Measurements from ENCODE around the gene HOXA7.
A peak's percentile ranks its signal among the peaks of the same experiment; 100 is the strongest.

Gene HOXA7

GRCh38 chr7:27150568-27151340 lies 5.7 kb downstream of the HOXA7 start:
- H3K4me1 ChIP-seq = peaks cover 11 to 26% (median 20%) of the 10 kb centered on the region in 10 experiments
- H3K4me3 ChIP-seq = peak overlapping the region; percentile 40 to 60 (median 52)
- peaks cover 100% of the 10 kb centered on the region in 11 experiments for H3K27me3 ChIP-seq
- TF ChIP-seq Cebpa-rat (IDR thresholded peaks at IDR 0.05) = no peak
- peaks cover 39 to 52% (median 47%) of the 10 kb centered on the region in 11 experiments for H3K9me3 ChIP-seq (replicated peaks in 1 of 11)
- H3K4me2 ChIP-seq = peak overlapping the region; percentile 79 to 95 (median 85)
- no peak overlapping the region for H3K27ac ChIP-seq
- 0 out of 22 replicates have a peak overlapping the region, but pooled peaks of 2 of the 11 experiments have one; percentile 20 to 21 for H3K9ac ChIP-seq
- H4K20me1 ChIP-seq = peaks cover 0 to 52% (median 39%) of the 10 kb centered on the region in 11 experiments; a peak in 16 of 22 replicates
- peaks cover 0 to 2% (median 0%) of the 10 kb centered on the region in 11 experiments; a peak in 1 of 22 replicates for H3K36me3 ChIP-seq

- Histone ChIP-seq H3K9ac (no peak overlapping the region), H3K36me3 (peaks cover 0 to 7% (median 0%) of the 10 kb centered on the region in 11 experiments; a peak in 3 of 22 replicates), H4K20me1 (peaks cover 0 to 45% (median 33%) of the 10 kb centered on the region in 11 experiments; a peak in 16 of 22 replicates), H3K27me3 (peaks cover 100% of the 10 kb centered on the region in 11 experiments), H3K27ac (no peak overlapping the region), H3K4me1 (peaks cover 11 to 26% (median 20%) of the 10 kb centered on the region in 10 experiments), H3K9me3 (replicated peaks in 1 of 11) (peaks cover 40 to 52% (median 47%) of the 10 kb centered on the region in 11 experiments), H3K4me2 (peak overlapping the region; percentile 79 to 95 (median 85)), H3K4me3 (peak overlapping the region in 9 of 10 experiments; percentile 40 to 60 (median 52); a peak in 16 of 20 replicates)
- no peak for TF ChIP-seq Cebpa-rat (IDR thresholded peaks at IDR 0.05)
Measured at GRCh38 chr7:27149842-27150567, 6.5 kb downstream of the HOXA7 start.

- Histone ChIP-seq H3K4me3 (peak overlapping the region in 2 of 10 experiments; percentile 14 to 16; a peak in 2 of 20 replicates), H3K36me3 (peaks cover 0 to 14% (median 0%) of the 10 kb centered on the region in 11 experiments; a peak in 3 of 22 replicates), H3K9ac (no peak overlapping the region), H3K4me1 (peaks cover 11 to 26% (median 20%) of the 10 kb centered on the region in 10 experiments), H3K27me3 (peaks cover 100% of the 10 kb centered on the region in 11 experiments), H3K27ac (no peak overlapping the region), H4K20me1 (peaks cover 0 to 34% (median 23%) of the 10 kb centered on the region in 11 experiments; a peak in 16 of 22 replicates), H3K4me2 (peak overlapping the region in 3 of 11 experiments; percentile 18 to 27 (median 20); a peak in 3 of 22 replicates), H3K9me3 (replicated peaks in 1 of 11) (peaks cover 46 to 55% (median 51%) of the 10 kb centered on the region in 11 experiments)
- no peak for TF ChIP-seq Cebpa-rat (IDR thresholded peaks at IDR 0.05)
Measured at GRCh38 chr7:27148756-27149641, 7.5 kb downstream of the HOXA7 start.

GRCh38 chr7:27148031-27148755 lies 8.3 kb downstream of the HOXA7 start:
- H3K27me3 ChIP-seq = peaks cover 100% of the 10 kb centered on the region in 11 experiments
- peaks cover 0 to 16% (median 0%) of the 10 kb centered on the region in 11 experiments; a peak in 3 of 22 replicates for H3K36me3 ChIP-seq
- H4K20me1 ChIP-seq = peaks cover 0 to 30% (median 20%) of the 10 kb centered on the region in 11 experiments; a peak in 16 of 22 replicates
- peaks cover 11 to 26% (median 20%) of the 10 kb centered on the region in 10 experiments for H3K4me1 ChIP-seq
- peaks cover 54 to 64% (median 59%) of the 10 kb centered on the region in 11 experiments for H3K9me3 ChIP-seq (replicated peaks in 1 of 11)
- no peak overlapping the region for H3K27ac ChIP-seq
- TF ChIP-seq Cebpa-rat (IDR thresholded peaks at IDR 0.05) = no peak
- peak overlapping the region in 2 of 10 experiments; percentile 14 to 16; a peak in 3 of 20 replicates for H3K4me3 ChIP-seq
- H3K4me2 ChIP-seq = peak overlapping the region in 3 of 11 experiments; percentile 18 to 27 (median 20); a peak in 3 of 22 replicates
- no peak overlapping the region for H3K9ac ChIP-seq

- H3K4me2 ChIP-seq = peak within 1 kb of the TSS in 3 of 11 experiments; percentile 18 to 27 (median 20); a peak in 3 of 22 replicates
- peaks cover 0 to 16% (median 0%) of the 10 kb centered on the region in 11 experiments; a peak in 3 of 22 replicates for H3K36me3 ChIP-seq
- TF ChIP-seq Cebpa-rat (IDR thresholded peaks at IDR 0.05) = no peak
- peaks cover 100% of the 10 kb centered on the region in 11 experiments for H3K27me3 ChIP-seq
- no peak within 1 kb of the TSS for H3K27ac ChIP-seq
- peaks cover 11 to 26% (median 18%) of the 10 kb centered on the region in 10 experiments for H3K4me1 ChIP-seq
- H3K9me3 ChIP-seq (replicated peaks in 1 of 11) = peaks cover 62 to 71% (median 66%) of the 10 kb centered on the region in 11 experiments
- H3K4me3 ChIP-seq = peak within 1 kb of the TSS in 3 of 10 experiments; percentile 5 to 16 (median 14); a peak in 4 of 20 replicates
- peaks cover 0 to 22% (median 14%) of the 10 kb centered on the region in 11 experiments; a peak in 16 of 22 replicates for H4K20me1 ChIP-seq
- no peak within 1 kb of the TSS for H3K9ac ChIP-seq
Measured at GRCh38 chr7:27147199-27148030, 9.1 kb downstream of the HOXA7 start, which contains the start of gene HOXA6. TSS of gene HOXA6 (minus strand) at chr7:27147774. CDS start at chr7:27147749, 25 bp downstream.

GRCh38 chr7:27146491-27147198 lies 9.8 kb downstream of the HOXA7 start:
- Histone ChIP-seq H3K4me1 (peaks cover 8 to 18% (median 12%) of the 10 kb centered on the region in 10 experiments), H4K20me1 (peaks cover 0 to 15% (median 6%) of the 10 kb centered on the region in 11 experiments; a peak in 16 of 22 replicates), H3K4me3 (peak overlapping the region in 1 of 10 experiments; percentile 5; a peak in 1 of 20 replicates), H3K27ac (no peak overlapping the region), H3K36me3 (peaks cover 0 to 16% (median 0%) of the 10 kb centered on the region in 11 experiments; a peak in 3 of 22 replicates), H3K9me3 (replicated peaks in 1 of 11) (peaks cover 69 to 79% (median 74%) of the 10 kb centered on the region in 11 experiments), H3K9ac (no peak overlapping the region), H3K4me2 (no peak overlapping the region), H3K27me3 (peaks cover 100% of the 10 kb centered on the region in 11 experiments)
- TF ChIP-seq Cebpa-rat (IDR thresholded peaks at IDR 0.05) = no peak
